ENCODE data around the gene P3H3.
A peak's percentile ranks its signal among the peaks of the same experiment; 100 is the strongest.

P3H3 gene

GRCh38 chr12:6826734-6827436 is 1.3 kb upstream of the P3H3 start:
- no peak for DNase-seq

DNA sequence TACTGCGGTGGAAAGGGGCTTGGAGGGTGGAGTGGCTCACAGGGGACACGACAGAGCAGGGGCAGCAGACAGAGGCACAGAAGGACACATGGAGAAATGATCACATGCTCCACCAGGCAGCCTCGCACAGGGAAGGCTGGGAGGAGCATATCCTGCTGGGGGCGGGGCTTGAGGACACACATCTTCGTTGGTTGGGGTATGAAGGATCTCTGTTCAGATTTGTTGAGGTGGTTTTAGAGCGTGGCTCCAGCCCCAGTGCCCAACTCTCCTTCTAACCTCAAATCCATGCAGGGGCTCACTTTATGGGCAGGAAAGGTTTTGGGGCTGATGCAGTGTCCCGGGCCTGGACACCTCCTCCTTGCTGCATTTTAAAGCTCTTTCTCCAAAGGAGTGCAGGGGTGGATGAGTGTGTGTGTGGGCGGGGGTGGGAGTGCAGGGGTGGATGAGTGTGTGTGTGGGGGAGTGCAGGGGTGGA is 733 bp upstream of the P3H3 start:
- DNase-seq, result peak; percentile 20

- peak; percentile 21 for DNase-seq
These were observed 751 bp downstream of the P3H3 start for GRCh38 chr12:6828781-6829535.

- DNase-seq, result no peak
These were observed 1.5 kb downstream of the P3H3 start for GRCh38 chr12:6829536-6830220.

DNA sequence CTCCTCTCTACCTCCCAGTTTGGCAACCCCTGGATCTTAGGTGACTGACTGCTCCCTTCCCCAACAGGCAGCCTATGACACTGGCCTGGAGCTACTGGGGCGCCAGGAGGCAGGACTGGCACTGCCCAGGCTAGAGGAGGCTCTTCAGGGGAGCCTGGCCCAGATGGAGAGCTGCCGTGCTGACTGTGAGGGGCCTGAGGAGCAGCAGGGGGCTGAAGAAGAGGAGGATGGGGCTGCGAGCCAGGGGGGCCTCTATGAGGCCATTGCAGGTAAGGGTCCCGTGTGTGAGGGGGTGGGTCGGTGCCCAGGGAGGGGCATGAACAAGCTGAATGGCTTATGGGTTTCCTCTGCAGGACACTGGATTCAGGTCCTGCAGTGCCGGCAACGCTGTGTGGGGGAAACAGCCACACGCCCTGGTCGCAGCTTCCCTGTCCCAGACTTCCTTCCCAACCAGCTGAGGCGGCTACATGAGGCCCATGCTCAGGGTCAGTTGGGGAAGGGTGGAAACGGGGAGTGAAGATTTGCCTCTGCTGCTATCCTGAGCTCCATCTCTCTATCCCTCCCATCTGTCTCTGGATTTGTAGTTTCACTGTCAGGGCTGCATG is 2.2 kb downstream of the P3H3 start:
- DNase-seq, result no peak

DNA sequence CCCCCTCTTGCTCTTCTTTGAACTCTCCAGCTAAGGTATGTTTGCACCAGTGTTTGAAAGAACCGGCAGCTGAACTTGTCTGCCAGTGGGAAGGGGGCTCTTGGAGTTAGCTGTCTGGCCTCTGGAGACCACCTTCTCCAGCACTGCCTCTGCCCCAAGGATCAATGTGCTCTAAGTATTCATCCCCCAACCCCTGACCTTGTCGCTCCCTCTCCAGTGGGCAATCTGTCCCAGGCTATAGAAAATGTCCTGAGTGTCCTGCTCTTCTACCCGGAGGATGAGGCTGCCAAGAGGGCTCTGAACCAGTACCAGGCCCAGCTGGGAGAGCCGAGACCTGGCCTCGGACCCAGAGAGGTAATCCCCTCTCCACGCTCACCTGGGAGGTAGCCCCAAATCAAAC is 2.8 kb downstream of the P3H3 start:
- no peak for DNase-seq

DNA sequence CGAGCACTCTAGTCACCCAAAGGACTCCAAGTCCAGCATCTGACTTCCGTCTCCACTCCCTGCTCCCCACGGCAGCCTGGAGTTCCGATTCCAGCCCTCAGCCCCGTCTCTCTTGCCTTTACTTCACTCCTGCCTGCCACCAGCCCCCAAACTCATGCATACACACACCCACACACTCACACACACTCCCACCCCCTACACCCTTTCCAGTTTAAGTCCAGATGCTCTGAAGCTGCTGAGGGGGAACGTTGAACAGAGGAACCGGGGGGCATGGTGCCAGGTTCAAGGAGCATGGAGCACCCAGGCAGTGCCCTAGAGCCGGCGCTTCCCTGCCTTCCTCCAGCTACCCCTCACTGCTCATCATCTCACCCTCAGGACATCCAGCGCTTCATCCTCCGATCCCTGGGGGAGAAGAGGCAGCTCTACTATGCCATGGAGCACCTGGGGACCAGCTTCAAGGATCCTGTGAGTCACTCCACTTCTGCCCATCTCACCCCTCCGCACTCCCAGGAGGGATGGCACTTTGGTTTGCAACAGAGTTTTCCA is 3.3 kb downstream of the P3H3 start:
- no peak for DNase-seq

- DNase-seq, result no peak
These were observed 3.9 kb downstream of the P3H3 start for GRCh38 chr12:6832125-6832524.

DNA sequence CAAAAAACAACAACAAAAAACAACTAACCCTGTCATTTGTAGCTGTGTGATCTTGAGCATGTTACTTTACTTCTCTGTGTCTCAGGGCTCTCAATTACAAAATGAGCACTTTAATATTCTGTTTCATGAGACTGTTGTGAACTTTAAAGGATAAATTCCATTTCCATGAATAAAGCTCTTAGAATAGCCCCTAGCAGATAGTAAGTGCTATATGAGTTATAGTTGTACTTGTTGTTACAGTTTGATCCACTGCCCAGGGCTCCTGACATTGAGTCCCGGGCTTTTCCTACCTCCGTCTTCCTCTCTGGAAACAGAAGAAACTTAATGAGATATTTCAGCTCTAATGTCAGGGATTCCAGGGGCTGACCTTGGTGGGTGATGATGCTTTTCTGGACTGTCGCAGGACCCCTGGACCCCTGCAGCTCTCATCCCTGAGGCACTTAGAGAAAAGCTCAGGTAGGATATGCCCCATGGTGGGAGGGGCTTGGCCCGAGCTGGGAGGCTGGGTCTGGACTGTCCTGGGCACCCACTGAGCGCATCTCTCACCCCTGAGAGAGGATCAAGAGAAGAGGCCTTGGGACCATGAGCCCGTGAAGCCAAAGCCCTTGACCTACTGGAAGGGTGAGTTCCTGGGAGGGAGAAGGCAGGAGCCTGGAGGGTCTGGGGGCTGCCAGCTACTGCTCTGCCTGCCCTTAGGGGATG is 5.1 kb downstream of the P3H3 start:
- DNase-seq, result no peak

- DNase-seq, result no peak
These were observed 6.0 kb downstream of the P3H3 start for GRCh38 chr12:6834254-6834653.

- DNase-seq, result no peak
These were observed 6.7 kb downstream of the P3H3 start for GRCh38 chr12:6834873-6835272.

DNA sequence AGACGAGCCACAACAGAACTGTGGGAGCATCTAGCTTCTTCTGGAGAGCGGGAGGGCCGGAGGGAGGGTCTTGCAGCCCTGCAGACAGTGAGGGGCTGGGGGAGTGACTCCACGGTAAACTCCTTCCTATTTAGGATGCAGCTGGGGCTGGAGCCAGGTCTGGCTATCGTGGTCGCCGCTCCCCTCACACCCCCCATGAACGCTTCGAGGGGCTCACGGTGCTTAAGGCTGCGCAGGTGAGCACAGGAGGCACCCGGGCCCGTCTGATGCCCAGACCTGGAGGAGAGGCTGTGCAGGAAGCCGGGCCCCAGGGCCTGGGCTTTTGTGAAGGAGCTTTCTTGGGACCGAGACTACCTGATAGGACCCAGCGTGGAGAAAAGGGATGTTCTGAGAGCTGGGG is 8.6 kb downstream of the P3H3 start:
- no peak for DNase-seq

- DNase-seq, result no peak
These were observed 9.3 kb downstream of the P3H3 start for GRCh38 chr12:6837370-6838060.

- DNase-seq, result no peak
These were observed 10.6 kb downstream of the P3H3 start for GRCh38 chr12:6838854-6839253.

DNA sequence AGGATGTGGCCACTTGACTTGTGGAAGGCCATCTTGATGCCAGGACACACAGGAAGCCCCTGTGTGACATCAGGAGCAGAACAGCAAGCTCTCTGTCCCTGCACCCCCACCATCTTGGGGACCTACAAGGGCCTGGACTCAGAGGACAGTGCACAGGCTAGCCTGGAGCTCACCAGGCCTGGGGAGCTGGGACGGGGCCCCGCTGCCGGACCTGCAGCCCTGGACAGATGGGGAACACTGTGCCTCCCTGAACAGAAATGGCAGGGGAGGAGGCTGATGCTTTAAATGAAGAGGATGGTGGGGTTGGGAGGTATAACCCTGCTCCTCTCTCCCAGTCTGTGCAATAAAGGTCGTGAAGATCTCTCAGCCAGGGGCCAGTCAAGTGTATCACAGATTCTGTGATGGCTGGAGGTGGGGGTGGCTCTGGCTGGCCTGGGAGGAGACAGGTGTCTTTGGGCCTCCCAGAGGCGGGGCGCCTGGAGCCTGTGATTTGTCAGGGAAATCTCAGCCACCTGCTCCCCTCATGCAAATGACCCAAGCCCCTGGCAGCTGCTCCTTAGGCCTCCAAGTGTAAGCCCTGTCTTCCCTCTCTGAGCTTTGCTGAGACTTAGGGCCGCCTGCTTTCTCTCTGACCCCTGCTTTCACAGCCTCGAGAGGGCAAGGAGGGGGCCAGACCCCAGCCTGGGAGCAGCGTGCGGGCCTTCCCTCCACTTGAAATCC is 11.4 kb downstream of the P3H3 start:
- DNase-seq, result no peak

DNA sequence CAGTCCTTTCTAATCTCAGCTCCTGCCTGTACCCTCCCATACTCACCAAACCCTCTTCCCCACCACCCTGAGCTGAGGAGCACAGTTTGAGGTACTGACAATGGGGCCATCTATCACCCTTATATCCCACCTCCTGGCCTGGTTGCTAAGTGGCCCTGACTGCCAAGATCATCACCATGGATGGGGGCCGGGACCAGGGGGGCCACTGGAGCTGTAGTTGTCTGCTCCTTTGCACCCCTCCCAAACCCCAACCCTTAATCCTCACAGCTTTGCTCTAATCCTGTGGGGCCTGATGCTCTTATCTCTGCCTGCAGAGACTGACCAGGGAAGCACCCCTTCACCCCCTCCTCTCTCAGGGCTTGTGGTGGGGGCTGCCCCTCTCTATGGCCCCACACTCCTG is 12.1 kb downstream of the P3H3 start:
- no peak for DNase-seq

DNA sequence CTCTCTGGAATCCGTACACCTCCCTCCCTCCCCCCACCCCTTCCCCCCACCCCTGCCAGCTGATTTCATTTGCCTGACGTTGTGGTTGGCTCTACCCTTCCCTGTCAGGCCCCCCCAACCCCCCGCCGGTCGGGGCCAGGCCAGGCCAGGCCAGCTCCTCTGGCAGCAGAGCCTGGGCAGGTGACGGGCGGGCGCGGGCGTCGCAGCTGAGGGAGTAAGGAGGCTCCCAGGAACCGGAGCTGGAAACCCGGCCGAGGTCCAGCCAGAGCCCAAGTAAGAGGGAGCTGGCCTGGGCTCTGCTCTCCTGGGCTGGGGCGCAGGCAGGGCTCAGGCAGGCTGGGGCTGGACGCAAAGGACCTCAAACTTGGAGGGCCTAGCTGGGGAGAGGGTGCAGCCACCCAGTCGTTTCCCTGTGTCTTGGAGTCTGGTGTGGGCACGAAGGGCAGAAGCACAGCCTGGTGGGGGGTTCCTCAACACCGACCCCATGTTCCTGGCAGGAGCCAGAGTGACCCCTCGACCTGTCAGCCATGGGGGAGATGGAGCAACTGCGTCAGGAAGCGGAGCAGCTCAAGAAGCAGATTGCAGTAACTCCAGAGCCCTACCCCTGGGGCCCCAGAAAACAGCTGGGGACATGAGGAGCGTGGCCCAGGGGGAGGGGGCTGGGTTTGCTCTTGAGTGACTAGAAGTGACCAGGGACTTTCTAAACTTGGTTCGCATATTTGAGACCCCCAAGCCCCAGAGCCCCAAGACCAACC is 12.7 kb downstream of the P3H3 start, which contains the start of gene GNB3:
GNB3 (plus strand) TSS at position 165 of the 755 bp plus-strand sequence; CDS start at position 528, 363 bp downstream.
- DNase-seq, result no peak

GRCh38 chr12:6842075-6842474 is 13.9 kb downstream of the P3H3 start:
- DNase-seq, result no peak

GRCh38 chr12:6843118-6843902 is 15.1 kb downstream of the P3H3 start:
- no peak for DNase-seq

All from activated effector memory CD4-positive, alpha-beta T cell treated with Interleukin-2 at 50 U/mL for 16 hours (primary cell).